EL (cell line): ENCODE results near the gene AGRP.

ENCODE experiments used
- DNase-seq: peaks from one replicate; pipeline ENCODE4 v3.0.0-alpha.2; 2016

AGRP gene

GRCh38 chr16:67463059-67463458 is 20.3 kb downstream of the AGRP start:
- DNase-seq, result no peak

DNA sequence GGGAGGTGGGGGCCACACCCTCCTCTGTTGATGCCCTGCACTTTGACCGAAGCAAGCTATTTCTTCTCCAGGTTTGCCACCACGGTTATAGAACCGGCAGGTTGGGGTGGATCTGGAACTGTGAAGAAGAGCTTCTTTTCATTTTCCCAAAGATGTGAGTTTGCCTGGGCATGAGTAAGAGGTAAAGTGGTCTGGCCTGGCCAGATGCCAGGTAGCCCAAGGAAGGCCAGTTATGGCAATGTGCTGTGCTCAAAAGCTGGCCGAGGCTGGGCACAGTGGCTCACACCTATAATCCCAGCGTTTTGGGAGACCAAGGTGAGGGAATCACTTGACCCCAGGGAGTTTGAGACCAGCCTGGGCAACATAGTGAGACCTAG is 21.1 kb downstream of the AGRP start:
- DNase-seq, result no peak

- DNase-seq, result no peak
Observed at GRCh38 chr16:67461600-67462278, 21.6 kb downstream of the AGRP start.

- no peak for DNase-seq
Observed at GRCh38 chr16:67460961-67461360, 22.4 kb downstream of the AGRP start.

DNA sequence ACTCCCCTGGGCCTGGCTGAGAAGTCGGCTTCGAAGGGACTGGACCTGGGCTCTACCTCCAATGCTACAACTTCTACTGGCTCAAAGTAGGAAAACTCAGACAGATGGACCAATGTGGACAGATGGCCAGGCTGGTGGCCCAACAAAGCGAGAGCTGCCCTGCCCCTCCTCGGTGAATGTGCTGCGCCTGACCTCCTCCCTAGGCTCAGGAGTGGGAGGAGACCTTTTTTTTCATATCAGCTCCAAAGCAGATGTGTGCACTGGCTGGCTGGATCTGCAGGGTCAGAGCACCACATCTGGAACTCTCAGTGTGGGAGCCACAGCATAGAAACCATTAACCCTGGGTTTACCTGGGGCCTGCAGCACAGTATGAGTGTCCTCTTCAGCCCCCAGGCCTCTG is 23.2 kb downstream of the AGRP start:
- no peak for DNase-seq

- DNase-seq, result no peak
Observed at GRCh38 chr16:67459861-67460150, 23.5 kb downstream of the AGRP start.

DNA sequence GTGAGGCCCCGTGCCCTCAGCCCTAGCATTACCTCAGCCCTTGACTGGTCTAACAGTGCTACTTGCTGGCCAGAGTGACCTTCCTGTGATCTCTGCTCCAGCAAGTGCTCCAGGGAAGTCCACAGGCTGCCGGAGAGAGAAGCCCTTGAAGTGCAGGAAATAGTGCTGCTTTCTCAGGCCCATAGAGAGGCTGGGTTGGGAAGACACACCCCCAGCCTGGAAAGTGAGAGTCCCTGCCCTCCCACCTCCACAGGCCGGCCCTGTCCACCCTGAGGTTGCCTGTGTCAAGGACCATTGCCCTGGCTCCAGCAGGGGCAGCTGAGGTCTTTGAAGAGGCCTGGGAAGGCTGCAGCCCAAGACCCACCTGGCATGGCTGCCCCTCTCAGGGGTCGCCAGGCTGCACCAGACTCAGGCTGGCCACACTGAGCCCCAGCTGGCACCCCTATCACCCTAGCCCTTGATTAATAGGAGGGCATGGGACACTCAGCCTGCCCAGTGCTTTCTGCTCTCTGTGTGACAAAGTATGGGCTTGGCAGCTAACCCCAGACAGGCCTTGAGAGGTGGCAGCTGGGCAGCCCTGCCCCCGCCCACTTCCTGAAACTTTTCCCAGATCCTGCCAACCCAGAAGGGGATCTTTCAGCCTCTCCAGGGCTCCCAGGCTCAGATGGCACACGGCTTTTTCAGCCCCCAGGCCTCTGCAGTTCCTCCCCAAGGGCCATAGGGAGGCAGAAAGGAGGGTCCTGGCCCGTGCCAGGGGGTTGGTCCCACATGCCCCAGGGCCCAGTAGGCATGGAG is 24.1 kb downstream of the AGRP start:
- no peak for DNase-seq

- DNase-seq, result no peak
Observed at GRCh38 chr16:67458121-67458641, 25.2 kb downstream of the AGRP start.

GRCh38 chr16:67457611-67458010 is 25.7 kb downstream of the AGRP start:
- no peak for DNase-seq

DNA sequence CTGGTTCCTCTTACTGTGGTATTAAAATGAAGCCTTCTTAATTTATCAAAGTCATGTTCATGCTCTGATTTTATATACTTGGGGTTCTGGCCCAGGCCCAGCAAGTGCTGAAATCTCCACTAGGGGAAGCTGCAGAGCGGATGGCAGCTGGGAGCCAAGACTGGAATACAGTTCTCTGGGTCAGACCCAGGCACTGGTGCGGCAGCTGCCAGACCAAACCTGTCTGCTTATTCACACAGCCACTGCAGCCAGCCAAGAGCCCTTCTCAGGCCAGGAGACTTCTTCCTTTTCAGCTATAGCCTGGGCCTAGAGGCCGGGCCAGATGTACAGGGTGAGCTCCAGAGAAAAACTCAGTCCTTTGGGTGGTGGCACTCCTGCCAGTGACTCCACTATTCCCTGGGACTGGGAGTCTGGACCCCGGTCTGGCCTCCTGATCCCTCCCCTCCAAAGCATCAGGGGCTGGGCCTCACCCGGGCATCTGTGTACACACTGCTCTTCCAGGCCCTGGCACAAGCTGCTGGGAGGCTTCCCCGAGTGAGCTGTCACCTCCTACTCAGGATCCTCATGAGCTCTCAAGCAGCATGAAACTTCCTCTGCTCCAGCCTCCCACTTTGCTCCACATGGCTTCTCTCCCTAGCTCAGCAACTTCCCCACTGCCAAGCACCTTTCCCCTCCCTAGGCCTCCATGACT is 26.8 kb downstream of the AGRP start:
- peak; percentile 20 for DNase-seq

DNA sequence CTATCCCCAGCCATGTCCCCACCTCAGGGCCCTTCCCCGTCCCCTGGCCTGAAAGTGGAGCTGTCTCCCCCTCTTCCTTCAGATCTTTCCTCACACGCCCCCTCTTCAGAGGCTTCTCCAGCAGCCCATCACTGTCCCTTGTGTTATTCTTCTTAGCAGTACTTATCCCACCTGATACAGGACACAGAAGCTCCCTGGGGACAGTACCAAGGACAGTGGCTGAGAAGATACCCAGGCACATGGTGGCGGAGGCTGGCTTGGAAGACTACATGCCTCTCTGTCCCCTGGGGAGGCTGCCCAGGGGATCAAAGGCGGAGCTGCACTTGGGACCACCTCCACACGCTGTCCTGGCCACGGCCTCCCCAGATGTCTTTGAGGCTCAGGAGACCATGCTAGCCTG is 28.5 kb downstream of the AGRP start:
- no peak for DNase-seq

DNA sequence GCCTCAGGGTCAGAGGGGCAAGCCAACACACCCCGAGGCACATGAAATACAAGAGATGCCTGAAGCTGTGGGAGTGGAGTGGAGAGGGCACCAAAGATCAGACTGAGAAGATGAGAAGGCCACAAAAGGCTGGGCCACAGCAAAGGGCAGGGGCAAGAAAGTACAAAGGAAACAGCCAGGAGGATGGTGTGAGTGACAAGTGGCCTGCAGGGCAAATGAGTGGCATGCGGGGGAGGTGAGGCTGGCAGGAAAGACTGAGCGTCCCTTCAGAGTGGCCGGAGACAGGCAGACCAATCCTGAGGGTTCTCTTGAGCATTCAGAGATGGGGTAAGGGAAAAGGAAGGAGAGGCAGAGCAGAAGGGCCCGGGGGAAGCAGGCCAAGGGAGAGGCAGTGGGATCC is 29.2 kb downstream of the AGRP start:
- DNase-seq, result no peak

DNA sequence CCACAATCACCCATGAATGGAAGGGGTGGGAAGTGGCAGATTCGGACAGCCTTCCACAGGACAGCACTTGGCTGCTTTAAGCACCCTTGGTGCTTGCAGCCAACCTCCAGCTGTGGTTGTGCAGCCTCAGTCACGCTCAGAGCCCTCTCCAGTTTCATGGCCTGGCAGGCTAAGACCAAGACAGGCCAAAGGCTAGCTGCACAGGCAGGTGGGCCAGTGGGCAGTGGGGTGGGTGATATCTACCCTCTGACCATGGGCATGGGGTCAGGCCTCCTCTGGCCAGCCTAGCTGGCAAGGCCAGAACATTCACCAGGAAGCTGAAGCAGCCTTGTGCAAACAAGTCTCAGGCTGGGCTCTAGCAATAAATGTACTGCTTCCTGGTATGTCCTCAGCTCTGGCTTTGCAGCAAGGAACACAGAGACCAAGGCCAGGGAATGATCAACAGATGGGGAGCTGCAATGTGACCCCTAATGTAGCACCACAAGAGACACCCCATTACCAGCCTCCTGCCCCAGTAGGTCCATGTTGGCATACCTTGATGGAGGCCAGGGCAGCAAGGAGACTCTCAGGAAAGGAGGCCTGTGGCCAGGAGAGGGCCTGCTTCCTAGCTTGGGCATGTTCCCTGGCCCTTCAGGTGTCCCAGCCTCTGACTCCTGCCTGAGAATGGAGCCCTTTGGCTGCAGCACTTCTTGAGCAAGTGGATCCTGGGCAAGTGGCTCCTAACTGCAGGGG is 31.5 kb downstream of the AGRP start:
- DNase-seq, result no peak

GRCh38 chr16:67451061-67451703 is 32.2 kb downstream of the AGRP start:
- DNase-seq, result no peak

DNA sequence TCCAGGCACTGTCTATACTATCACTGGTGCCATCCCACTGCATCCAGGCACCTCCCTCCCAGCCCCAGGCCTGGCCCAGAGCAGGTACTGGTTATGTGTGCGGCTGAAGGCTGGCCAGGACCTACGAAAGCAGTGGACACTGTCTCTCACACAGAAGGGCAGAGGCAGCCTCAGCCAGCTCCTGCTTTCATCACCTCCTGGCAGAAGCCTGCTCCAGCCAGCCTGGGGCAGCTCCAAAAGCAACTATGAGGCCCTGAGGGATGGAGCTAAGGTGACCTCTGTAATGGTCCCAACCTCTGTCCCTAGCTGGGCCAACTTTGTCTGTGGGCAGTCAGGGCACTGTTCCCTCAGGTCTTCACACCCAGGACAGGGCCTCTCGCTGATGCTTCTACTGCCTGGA is 33.6 kb downstream of the AGRP start:
- DNase-seq, result no peak

GRCh38 chr16:67449336-67449735 is 34.0 kb downstream of the AGRP start:
- DNase-seq, result no peak

DNA sequence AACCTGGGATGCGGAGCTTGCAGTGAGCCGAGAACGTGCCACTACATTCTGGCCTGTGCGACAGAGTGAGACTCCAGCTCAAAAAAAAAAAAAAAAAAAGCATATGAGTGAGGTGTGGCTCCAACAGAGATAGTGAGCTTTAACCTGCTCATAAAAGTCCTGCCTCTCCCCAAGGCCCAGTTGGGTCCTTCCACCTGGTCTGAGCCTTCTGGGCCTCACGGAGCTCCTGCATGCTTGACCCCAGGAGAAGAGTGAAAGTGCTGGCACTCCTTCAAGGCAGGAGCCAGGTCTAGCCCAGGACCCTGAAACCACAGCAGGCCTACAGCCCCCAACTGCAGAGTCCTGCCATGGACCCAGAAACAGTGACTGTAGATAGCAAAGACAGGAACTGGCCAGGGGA is 34.8 kb downstream of the AGRP start:
- no peak for DNase-seq

DNA sequence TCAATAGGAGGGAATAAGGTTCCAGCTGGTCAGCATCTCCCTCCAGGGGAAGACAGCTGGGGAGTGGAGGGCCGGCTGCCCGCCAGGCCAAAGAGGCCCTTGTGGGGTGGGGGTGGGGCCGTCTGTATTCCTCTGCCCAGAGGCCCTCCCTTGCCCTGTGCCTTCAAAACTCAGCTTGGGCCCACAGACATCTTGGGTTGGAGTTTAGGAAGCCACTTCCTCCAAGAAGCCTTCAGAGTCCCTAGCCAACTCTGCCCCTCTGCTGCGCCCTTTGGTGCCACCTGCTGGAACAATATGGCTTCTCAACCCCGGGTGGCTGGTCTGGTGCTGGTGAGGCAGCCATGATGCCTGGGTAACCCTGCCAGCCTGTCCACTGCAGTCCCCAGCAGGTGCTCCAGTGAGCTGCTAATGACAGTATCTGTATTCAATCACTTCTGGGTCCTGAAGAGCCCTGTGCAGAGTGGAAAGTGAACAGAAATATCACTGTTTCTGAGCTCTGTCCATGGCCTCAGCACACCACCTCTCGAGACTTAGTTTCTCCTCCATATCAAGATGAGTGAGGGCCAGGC is 35.8 kb downstream of the AGRP start:
- peak; percentile 55 for DNase-seq

- DNase-seq, result no peak
Observed at GRCh38 chr16:67446968-67447507, 36.3 kb downstream of the AGRP start.

DNA sequence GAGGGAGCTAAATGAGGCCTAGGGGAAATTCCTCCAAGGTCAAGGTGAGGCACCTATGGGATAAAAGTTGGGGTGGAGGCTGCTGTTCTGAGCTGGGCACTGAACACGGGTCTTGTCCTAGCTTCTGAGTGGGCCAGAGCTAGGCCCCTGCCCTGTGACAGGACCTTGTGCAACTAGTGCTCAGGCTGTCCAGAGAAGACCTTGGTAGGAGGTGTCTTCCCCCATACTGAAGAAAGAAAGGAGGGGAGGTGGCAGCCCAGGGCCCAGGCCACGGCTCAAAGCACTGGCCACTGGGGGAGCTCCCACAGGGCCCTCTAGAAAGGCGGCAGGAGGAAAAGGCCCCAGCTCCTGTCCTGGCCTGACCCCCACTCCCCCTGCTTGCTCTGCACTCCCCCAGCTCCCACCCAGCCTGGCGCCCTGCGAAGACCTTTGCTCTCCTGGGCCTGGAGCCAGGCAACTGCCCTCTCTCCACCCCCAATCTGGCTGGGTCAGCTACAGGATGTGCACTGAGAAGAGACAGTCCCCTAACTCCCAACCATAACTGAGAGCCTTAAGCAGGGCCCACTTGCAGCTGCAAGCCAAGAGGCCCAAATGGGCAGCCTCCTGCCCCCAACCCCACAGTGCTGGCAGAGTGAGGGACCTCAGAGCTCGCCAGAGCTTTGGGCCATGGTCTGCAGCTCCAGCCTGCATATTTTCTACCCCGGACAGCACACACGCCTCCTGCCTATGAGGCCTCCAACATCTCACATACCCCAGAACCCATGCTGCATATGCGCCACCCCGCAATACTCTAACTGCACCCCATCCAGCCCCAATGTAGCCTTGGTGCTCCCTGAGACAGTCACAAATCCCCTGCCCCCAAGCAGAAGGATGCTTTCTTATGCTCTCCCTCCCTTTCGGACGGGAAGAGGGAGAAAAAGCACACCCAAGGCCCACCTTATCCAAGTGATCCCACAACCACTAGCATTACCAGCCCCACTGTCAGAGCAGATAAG is 37.1 kb downstream of the AGRP start:
- no peak for DNase-seq

GRCh38 chr16:67445441-67445912 is 37.9 kb downstream of the AGRP start:
- DNase-seq, result no peak
